Heart right ventricle (tissue), 16 donors: ENCODE data around the gene PODNL1. TPM values are rescaled to one million over a fixed set of nuclear protein-coding genes. Genes with fewer than 3 reads are reported as not detected.

Experiments used
- ATAC-seq, 8 donors: fragments of 200-7000 bp; cut with Tn5 transposase; one replicate each; pipeline ENCODE4 v1.9.1; 2020; ENCODE audit warnings: mild to moderate bottlenecking in 8 of 8, moderate library complexity in 8 of 8, moderate number of reproducible peaks in 1 of 8
- DNase-seq, 2 donors: peaks; one replicate each; pipeline ENCODE4 v3.0.0-alpha.2; 2020
- H3K27ac ChIP-seq, 10 donors: fragments of 200-600 bp; sonication (generic) in 2 of 10; one replicate each; pipeline versions ENCODE4 v1.5.0 to v1.8.0; 2020 to 2022; ENCODE audit warnings: mild to moderate bottlenecking in 3 of 10
- H3K27me3 ChIP-seq, 7 donors: fragments of 200-600 bp; one replicate each; pipeline ENCODE4 v1.8.0; 2021 to 2022; ENCODE audit warnings: mild to moderate bottlenecking in 2 of 7
- H3K36me3 ChIP-seq, 9 donors: fragments of 200-600 bp; sonication (generic) in 1 of 9; one replicate each; pipeline versions ENCODE4 v1.5.0 to v1.8.0; 2020 to 2022; ENCODE audit warnings: mild to moderate bottlenecking in 2 of 9
- H3K4me1 ChIP-seq, 9 donors: fragments of 200-600 bp; sonication (generic) in 1 of 9; one replicate each; pipeline versions ENCODE4 v1.5.0 to v1.8.0; 2020 to 2022; ENCODE audit warnings: mild to moderate bottlenecking in 4 of 9
- H3K4me3 ChIP-seq, 10 donors: fragments of 200-600 bp; sonication (generic) in 2 of 10; one replicate each; pipeline versions ENCODE4 v1.5.0 to v1.8.0; 2020 to 2022; ENCODE audit warnings: mild to moderate bottlenecking in 7 of 10, moderate library complexity in 2 of 10
- H3K9me3 ChIP-seq, 11 donors: fragments of 200-600 bp in 10 of 11; sonication (generic) in 2 of 11; one replicate each; pipeline versions ENCODE4 v1.5.0 to v1.8.0; 2013 to 2022; ENCODE audit warnings: mild to moderate bottlenecking in 2 of 11, control low read depth in 1 of 11, moderate library complexity in 1 of 11
- WGBS, 2 donors: extraction: QIAGEN DNeasy Blood & Tissue Kit; methylation state at CpG; one replicate each; pipeline ENCODE4 v1.1.7; 2013; ENCODE audit warnings: inconsistent platforms in 1 of 2; 5-methylcytosine and 5-hydroxymethylcytosine counted together
- intact Hi-C, 10 donors: fragments of 100-400 bp; cut with DNase I; formaldehyde crosslinking; loops; one replicate each; pipeline versions ENCODE4 v1.11.1 to v1.14.2; 2022
- polyA plus RNA-seq, 2 donors: library from polyadenylated mRNA; stranded (reverse); fragments of 200-250 nt; gene quantifications; one replicate each; pipeline ENCODE4 v1.2.3, GENCODE V29; 2013
- total RNA-seq, 10 donors: library from RNA; stranded (reverse); fragmentation: NEBNext Ultra II Directional in 3 of 10; extraction: Animal tissue kit (Norgen Biotek cat#: 25700) in 3 of 10; gene quantifications; one replicate each; pipeline versions ENCODE4 v1.2.1 to v1.2.4, GENCODE V29; 2021 to 2023
- TF ChIP-seq, protein P1 (sequence below), 9 donors: fragments of 200-600 bp; sonication (generic) in 2 of 9; IDR thresholded peaks; one replicate each; pipeline versions ENCODE4 v1.5.0 to v1.8.0; 2021 to 2022; ENCODE audit warnings: antibody characterized with exemption in 9 of 9, mild to moderate bottlenecking in 5 of 9, moderate library complexity in 1 of 9
- donor health status: Arrhythmogenic right ventricular cardiomyopathy.
- donor health status: ischemic (EF 13 %, LVEDD 7.1; RV severe dilation, severe dysfunction).
- donor health status: healthy with polysubstance abuse.
- donor health status: DM: no; HTN: yes; CAD: no.
- donor health status: DM: no; HTN: no; CAD: no.
- donor health status: ischemic (EF 25% LVEDD 6.9; RV normal size, moderate dysfunction).
- donor health status: ischemic (EF 25% LVEDD 5.7; RV mildly dilated, moderate dysfunction).
- donor health status: healthy.
- donor health status: DM: yes; HTN: yes; CAD: no.
- donor health status: Ischemic cardiomyopathy.
- donor health status: ischemic (EF 35%, LVEDD 5.7; RV mildly dilated, moderate dysfunction).
- donor health status: nonischemic (EF 11% LVEDD 7.7; RV severe dilation, severe dysfunction).
- donor health status: DM: yes; HTN: yes; CAD: no.
- donor health status: PGD.
- donor health status: ischemic (EF 29% LVEDD 5.4; RV normal size, mild dysfunction).
- donor health status: nonischemic (EF 23%, LVEDD 6.1; RV moderate dilation, normal function).

PODNL1 gene
- total and polyA plus RNA-seq, 12 donors: 0.76 to 6.2 (median 1.8) TPM

DNA sequence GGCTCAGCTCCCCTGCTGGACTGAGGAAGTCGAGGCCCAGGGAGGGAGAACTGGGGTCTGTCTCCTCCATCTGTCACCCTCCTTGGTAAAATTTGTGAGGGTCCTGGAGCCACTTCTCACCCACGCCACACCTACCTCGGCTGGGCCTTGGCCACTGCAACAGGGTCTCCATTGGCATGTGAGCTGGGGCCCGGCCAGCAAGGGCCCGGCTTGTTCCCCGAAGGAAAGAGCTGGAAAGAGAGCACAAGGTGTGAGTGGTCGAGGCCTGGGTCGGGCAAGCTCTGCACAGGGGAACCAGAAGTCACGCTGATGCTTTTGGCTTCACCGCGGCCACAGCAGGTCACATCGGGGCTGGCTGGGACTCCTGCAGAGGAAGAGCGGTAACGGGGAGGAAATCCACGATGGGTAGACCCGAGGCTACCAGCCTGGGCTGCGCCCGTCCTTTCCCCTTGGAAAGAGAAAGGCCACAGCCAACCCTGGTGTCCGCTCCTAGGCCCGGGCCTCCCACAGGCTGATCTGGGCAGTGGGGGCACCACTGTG is 52.3 kb downstream of the PODNL1 start:
- DNase-seq (no peak), ATAC-seq (no peak)
- 88 to 90% methylated on average over 20 of the region's 20 CpGs for WGBS, 2 donors
- Histone ChIP-seq H3K27me3 (no peaks in the 10 kb centered on the region), H3K27ac (no peak overlapping the region), H3K36me3 (no peaks in the 10 kb centered on the region), H3K9me3 (no peaks in the 10 kb centered on the region), H3K4me3 (no peak overlapping the region), H3K4me1 (peaks cover 0 to 19% (median 16%) of the 10 kb centered on the region in 9 donors)
- TF ChIP-seq, protein P1, sequence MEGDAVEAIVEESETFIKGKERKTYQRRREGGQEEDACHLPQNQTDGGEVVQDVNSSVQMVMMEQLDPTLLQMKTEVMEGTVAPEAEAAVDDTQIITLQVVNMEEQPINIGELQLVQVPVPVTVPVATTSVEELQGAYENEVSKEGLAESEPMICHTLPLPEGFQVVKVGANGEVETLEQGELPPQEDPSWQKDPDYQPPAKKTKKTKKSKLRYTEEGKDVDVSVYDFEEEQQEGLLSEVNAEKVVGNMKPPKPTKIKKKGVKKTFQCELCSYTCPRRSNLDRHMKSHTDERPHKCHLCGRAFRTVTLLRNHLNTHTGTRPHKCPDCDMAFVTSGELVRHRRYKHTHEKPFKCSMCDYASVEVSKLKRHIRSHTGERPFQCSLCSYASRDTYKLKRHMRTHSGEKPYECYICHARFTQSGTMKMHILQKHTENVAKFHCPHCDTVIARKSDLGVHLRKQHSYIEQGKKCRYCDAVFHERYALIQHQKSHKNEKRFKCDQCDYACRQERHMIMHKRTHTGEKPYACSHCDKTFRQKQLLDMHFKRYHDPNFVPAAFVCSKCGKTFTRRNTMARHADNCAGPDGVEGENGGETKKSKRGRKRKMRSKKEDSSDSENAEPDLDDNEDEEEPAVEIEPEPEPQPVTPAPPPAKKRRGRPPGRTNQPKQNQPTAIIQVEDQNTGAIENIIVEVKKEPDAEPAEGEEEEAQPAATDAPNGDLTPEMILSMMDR (IDR thresholded peaks at IDR 0.05): no peak
- intact Hi-C loops: loop anchor here in 4 of 10 donors (10.0 kb wide), 4 partner anchors 149 to 459 kb away; partner anchors contain the start of genes ASF1B (in 1 of the 4) and IL27RA (in 1 of the 4)

DNA sequence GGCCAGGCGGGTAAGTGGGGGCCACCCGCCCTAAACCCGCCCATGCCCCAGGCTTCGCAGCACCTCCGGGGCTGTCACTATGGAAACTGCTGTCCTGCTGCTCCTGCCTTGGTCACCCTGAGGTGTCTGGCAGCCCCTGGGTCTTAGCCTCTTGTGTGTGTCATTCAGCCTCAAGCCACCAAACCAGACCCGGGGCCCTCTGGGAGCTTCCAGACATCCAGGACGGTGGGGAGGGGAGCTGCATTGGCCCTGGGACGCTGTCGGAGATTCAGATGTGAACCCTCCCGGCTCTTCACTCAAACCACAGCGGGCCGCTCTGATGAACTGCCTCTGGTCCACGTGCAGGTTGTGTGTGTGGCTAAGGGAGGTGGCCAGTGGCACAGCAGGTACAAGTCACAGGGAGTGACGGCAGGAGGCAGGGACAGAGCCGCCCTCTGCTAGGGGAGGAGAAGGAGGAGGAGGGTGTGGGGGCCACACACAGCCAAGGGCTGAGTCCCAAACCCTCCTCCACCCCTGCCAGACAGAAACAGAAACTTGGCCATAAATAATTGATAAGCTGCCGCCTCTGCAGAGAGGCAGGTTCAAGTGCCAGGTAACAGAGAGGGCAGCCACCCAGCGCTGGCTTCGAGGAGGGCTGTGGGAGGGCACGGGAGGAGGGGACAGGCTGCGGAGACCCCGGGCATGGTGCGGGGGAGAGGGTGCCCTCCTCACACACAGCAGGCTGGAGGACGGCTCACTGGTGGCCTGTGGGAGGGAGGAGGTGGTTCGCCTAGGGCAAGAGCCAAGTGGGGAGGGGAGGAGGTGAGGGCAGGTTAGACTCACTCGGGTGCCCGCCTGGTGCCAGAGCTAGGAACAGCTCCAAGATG is 53.3 kb downstream of the PODNL1 start:
- Histone ChIP-seq H3K4me3 (no peak overlapping the region), H3K4me1 (peaks cover 0 to 28% (median 23%) of the 10 kb centered on the region in 9 donors), H3K27ac (no peak overlapping the region), H3K9me3 (no peaks in the 10 kb centered on the region), H3K36me3 (no peaks in the 10 kb centered on the region), H3K27me3 (no peaks in the 10 kb centered on the region)
- WGBS, 2 donors: 73 to 74% methylated on average over 26 of the region's 26 CpGs
- DNase-seq: no peak
- intact Hi-C loops: loop anchor here in 7 of 10 donors (5.0 to 10.0 kb wide), 11 partner anchors 67 to 462 kb away; partner anchors contain the start of genes ASF1B (in 2 of the 7), DCAF15 (in 2 of the 7), IL27RA (in 2 of the 7) and MISP3 (in 1 of the 7)
- TF ChIP-seq, protein P1 (IDR thresholded peaks at IDR 0.05): no peak
- no peak for ATAC-seq

DNA sequence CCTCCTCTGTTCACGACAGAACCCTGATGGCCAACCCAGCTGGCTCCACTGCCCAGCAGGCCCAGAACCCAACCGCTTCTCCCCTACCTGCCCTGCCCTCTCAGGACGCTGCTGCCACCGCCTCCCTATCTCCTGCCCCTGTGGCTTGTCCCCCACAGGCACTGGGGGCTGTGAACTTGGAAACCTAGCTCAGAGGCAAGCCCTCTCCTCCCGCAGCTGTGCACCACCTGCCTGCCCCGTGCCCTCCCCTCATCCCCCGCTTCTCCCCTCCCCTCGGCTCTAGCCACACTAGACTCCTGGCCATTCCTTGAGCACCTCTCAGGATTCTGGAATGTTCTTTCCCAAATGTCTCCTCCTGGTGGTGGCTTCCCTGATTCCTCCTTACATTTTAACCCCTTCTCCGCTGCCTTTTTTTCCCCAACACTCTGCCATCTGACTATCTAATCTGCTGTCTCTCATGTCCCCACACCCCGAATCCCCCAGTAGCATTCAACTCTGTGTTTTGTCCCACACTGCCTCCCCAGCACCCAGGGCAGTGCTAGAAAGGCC is 54.6 kb downstream of the PODNL1 start:
- 81 to 87% methylated on average over 10 of the region's 10 CpGs for WGBS, 2 donors
- Histone ChIP-seq H3K4me3 (no peak overlapping the region), H3K9me3 (no peaks in the 10 kb centered on the region), H3K36me3 (no peaks in the 10 kb centered on the region), H3K4me1 (peaks cover 0 to 36% (median 28%) of the 10 kb centered on the region in 9 donors), H3K27ac (no peak overlapping the region), H3K27me3 (no peaks in the 10 kb centered on the region)
- intact Hi-C loops: loop anchor here in 7 of 10 donors (5.0 to 10.0 kb wide), 11 partner anchors 69 to 464 kb away; partner anchors contain the start of genes ASF1B (in 2 of the 7), DCAF15 (in 2 of the 7), IL27RA (in 2 of the 7) and MISP3 (in 1 of the 7)
- TF ChIP-seq, protein P1 (IDR thresholded peaks at IDR 0.05): no peak
- no peak for DNase-seq
- no peak for ATAC-seq

DNA sequence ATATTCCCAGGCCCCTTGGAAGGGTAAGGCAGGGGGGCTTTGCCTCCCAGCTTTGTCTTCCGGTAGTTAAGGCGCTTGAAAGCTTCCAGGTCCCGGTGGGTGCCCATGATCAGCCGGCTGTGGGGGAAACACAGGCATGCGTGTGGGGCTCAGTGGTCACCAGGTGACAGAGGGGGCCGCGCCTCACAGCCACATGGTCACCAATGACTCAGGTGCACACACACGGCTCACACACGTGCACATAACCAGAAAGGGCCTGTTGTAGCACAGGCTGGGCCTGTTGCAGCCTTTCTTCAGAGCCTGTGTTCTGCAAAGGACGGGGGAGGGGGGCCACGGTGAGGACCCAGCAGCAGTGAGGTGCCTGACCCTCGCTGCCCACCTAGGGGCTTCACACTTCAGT is 55.4 kb downstream of the PODNL1 start:
- no peaks in the 10 kb centered on the region for H3K9me3 ChIP-seq
- H3K27me3 ChIP-seq: no peaks in the 10 kb centered on the region
- ATAC-seq: no peak
- peaks cover 0 to 36% (median 28%) of the 10 kb centered on the region in 9 donors for H3K4me1 ChIP-seq
- no peak for DNase-seq
- TF ChIP-seq, protein P1 (IDR thresholded peaks at IDR 0.05): no peak
- intact Hi-C loops: loop anchor here in 7 of 10 donors (5.0 to 10.0 kb wide), 11 partner anchors 69 to 464 kb away; partner anchors contain the start of genes ASF1B (in 2 of the 7), DCAF15 (in 2 of the 7), IL27RA (in 2 of the 7) and MISP3 (in 1 of the 7)
- 95 to 96% methylated on average over 12 of the region's 12 CpGs for WGBS, 2 donors
- H3K36me3 ChIP-seq: no peaks in the 10 kb centered on the region
- no peak overlapping the region for H3K4me3 ChIP-seq
- H3K27ac ChIP-seq: peak overlapping the region in 3 of 10 donors; percentile 73 to 82 (median 82)
